Suprapubic skin (tissue), 4 donors: ENCODE data around the gene CMYA5. TPM values are rescaled to one million over a fixed set of nuclear protein-coding genes. Genes with fewer than 3 reads are reported as not detected.
"Not testable (repeated sequence)": the region's sequence is repeated elsewhere in the genome, so short reads cannot be mapped to it uniquely, and the experiment has no call there.

Experiments used
- DNase-seq, 2 donors: peaks; one replicate each; pipeline ENCODE4 v3.0.0-alpha.2; 2019; ENCODE audit warnings: low spot score in 2 of 2
- H3K27ac ChIP-seq: fragments of 200-600 bp; sonication (generic); one replicate; pipeline ENCODE4 v1.5.1; 2019
- H3K27me3 ChIP-seq: fragments of 200-600 bp; sonication (generic); one replicate; pipeline ENCODE4 v1.5.1; 2019
- H3K36me3 ChIP-seq: fragments of 200-600 bp; sonication (generic); one replicate; pipeline ENCODE4 v1.5.1; 2019
- H3K4me1 ChIP-seq: fragments of 200-600 bp; sonication (generic); one replicate; pipeline ENCODE4 v1.5.1; 2019
- H3K4me3 ChIP-seq: fragments of 200-600 bp; sonication (generic); one replicate; pipeline ENCODE4 v1.5.1; 2019; ENCODE audit warnings: mild to moderate bottlenecking
- H3K9me3 ChIP-seq: fragments of 200-600 bp; sonication (generic); one replicate; pipeline ENCODE4 v1.5.1; 2019
- EP300 ChIP-seq: sonication (generic); formaldehyde crosslinking; IDR thresholded peaks from one replicate; pipeline ENCODE4 v1.6.1; 2017; ENCODE audit warnings: antibody characterized with exemption
- POLR2A ChIP-seq, 2 donors: fragments of 450-650 bp; IDR thresholded peaks; one replicate each; pipeline ENCODE4 v1.6.1; 2017; ENCODE audit warnings: antibody characterized with exemption in 2 of 2, mild to moderate bottlenecking in 2 of 2, moderate library complexity in 2 of 2
- POLR2AphosphoS5 ChIP-seq, 3 donors: sonication (generic); formaldehyde crosslinking; IDR thresholded peaks; one replicate each; pipeline ENCODE4 v1.6.1; 2017; ENCODE audit warnings: antibody characterized with exemption in 3 of 3
- WGBS: methylation state at CpG from one replicate; pipeline ENCODE4 v1.1.5; 2018; 5-methylcytosine and 5-hydroxymethylcytosine counted together
- total RNA-seq, 4 donors: library from RNA; depleted of rRNA; stranded (reverse); fragments of >200 nt; gene quantifications; one replicate each; pipeline ENCODE4 v1.1.0, GENCODE V29; 2016
- TF ChIP-seq, protein P1 (sequence below), 2 donors: fragments of 200-600 bp in 1 of 2; fragments of 450-650 bp in 1 of 2; sonication (generic) in 1 of 2; IDR thresholded peaks; one replicate each; pipeline ENCODE4 v1.5.1; 2016 to 2019; ENCODE audit warnings: antibody characterized with exemption in 2 of 2, mild to moderate bottlenecking in 1 of 2, moderate library complexity in 1 of 2

The CMYA5 gene
- total RNA-seq, 4 donors from 2014 or later = 8.1 to 24.9 (median 10.4) TPM

DNA sequence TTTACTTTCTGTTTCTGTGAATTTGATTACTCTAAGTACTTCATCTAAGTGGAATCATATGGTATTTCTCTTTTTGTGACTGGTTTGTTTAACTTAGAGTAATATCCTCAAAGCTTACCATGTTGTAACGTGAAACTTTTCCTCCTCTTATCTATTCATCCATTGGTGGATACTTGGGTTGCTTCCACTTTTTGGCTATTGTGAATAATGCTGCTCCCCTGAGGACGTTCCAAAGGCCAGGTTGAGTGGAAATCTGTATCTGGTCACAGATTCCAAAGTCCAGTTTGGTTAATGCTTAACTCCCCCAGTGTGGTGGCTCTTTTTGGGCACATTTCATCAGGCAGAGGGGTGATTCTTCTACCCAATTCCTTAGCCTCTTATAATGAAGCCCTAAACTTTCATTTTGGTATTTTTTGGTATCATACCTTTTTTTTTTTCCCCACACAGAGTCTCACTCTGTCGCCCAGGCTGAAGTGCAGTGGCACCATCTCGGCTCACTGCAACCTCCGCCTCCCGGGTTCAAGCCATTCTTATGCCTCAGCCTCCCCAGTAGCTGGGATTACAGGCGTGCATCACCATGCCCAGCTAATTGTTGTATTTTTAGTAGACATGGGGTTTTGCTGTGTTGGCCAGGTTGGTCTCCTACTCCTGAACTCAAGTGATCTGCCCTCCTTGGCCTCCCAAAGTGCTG, 65.4 kb downstream of the CMYA5 start:
- WGBS = 92% methylated on average over 7 of the region's 7 CpGs
- no peak for DNase-seq
- Histone ChIP-seq H3K27ac (no peak overlapping the region), H3K4me3 (no peak overlapping the region), H3K27me3 (no peaks in the 10 kb centered on the region), H3K9me3 (no peaks in the 10 kb centered on the region), H3K4me1 (no peaks in the 10 kb centered on the region), H3K36me3 (no peaks in the 10 kb centered on the region)
- TF ChIP-seq EP300 (no peak), POLR2AphosphoS5 (IDR thresholded peaks at IDR 0.05) (no peak), POLR2A (IDR thresholded peaks at IDR 0.05) (no peak)
- TF ChIP-seq, protein P1, sequence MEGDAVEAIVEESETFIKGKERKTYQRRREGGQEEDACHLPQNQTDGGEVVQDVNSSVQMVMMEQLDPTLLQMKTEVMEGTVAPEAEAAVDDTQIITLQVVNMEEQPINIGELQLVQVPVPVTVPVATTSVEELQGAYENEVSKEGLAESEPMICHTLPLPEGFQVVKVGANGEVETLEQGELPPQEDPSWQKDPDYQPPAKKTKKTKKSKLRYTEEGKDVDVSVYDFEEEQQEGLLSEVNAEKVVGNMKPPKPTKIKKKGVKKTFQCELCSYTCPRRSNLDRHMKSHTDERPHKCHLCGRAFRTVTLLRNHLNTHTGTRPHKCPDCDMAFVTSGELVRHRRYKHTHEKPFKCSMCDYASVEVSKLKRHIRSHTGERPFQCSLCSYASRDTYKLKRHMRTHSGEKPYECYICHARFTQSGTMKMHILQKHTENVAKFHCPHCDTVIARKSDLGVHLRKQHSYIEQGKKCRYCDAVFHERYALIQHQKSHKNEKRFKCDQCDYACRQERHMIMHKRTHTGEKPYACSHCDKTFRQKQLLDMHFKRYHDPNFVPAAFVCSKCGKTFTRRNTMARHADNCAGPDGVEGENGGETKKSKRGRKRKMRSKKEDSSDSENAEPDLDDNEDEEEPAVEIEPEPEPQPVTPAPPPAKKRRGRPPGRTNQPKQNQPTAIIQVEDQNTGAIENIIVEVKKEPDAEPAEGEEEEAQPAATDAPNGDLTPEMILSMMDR (IDR thresholded peaks at IDR 0.05) = no peak

DNA sequence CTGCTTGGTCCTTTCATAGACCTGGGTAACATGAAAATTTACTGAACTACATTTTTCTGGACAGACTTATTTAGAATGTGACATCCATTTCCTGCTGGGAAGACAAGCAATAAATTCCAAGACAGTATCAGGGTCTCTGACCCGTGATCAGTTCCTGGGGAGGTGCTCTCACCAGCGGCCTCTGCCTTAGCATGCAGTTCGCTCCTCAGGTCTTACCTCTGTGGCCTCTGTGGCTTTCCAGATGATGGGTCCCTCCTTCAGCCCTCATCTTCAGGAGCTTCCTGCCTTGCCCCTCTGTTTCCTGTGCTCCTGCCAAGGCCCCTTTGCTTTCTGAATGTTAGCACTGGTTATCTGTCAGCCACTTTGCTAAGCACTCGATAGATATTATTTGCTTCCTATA, 66.4 kb downstream of the CMYA5 start:
- H3K9me3 ChIP-seq = no peaks in the 10 kb centered on the region
- TF ChIP-seq POLR2A (IDR thresholded peaks at IDR 0.05) (no peak), POLR2AphosphoS5 (IDR thresholded peaks at IDR 0.05) (no peak), EP300 (no peak)
- TF ChIP-seq, protein P1 (IDR thresholded peaks at IDR 0.05) = no peak
- no peak overlapping the region for H3K4me3 ChIP-seq
- no peaks in the 10 kb centered on the region for H3K27me3 ChIP-seq
- WGBS = 77% methylated on average over 4 of the region's 4 CpGs
- no peaks in the 10 kb centered on the region for H3K4me1 ChIP-seq
- H3K27ac ChIP-seq = no peak overlapping the region
- no peaks in the 10 kb centered on the region for H3K36me3 ChIP-seq
- DNase-seq = no peak

DNA sequence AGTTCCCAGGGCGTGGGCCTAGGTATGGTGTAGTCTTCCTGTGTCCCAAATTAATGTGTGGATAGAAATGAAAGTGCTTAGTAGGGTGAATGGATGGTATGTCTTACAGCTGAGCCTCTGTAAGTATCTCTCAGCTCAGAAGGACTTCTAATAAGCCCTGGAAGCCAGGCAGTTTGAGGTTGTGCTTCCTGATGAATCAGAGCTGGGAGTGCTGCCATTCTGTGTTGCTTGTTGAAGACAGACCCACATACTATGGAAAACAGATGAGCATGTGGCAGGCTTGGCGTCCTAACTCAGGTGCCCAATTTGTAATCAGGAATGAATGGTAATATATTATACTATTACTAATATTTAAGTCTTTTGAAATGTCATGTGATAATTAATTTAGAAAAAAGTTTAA, 69.8 kb downstream of the CMYA5 start:
- Histone ChIP-seq H3K27ac (no peak overlapping the region), H3K27me3 (no peaks in the 10 kb centered on the region), H3K4me1 (no peaks in the 10 kb centered on the region), H3K4me3 (no peak overlapping the region), H3K36me3 (no peaks in the 10 kb centered on the region), H3K9me3 (no peaks in the 10 kb centered on the region)
- TF ChIP-seq, protein P1 (IDR thresholded peaks at IDR 0.05) = no peak
- no peak for TF ChIP-seq POLR2AphosphoS5 (IDR thresholded peaks at IDR 0.05)
- no peak for TF ChIP-seq POLR2A (IDR thresholded peaks at IDR 0.05)
- TF ChIP-seq EP300 = no peak
- DNase-seq = no peak
- 59% methylated on average over 2 of the region's 2 CpGs for WGBS

DNA sequence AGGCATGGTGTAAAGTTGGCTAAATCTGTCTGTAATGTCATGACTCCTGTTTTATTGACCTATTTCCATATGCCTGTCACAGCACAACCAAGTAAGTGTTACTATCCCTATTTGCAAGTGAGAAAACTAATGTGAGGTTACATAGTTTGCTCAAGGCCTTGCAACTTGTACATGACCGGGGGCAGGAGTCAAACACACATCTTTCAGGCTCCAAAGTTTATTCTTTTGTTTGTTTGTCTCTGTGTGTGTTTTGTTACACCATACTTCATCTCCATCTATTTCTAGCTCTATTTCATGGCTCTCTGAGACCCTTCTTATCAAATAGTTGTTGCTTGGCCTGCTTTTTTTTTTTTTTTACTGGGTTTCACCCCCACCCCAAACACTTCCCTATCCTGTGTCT, 70.2 kb downstream of the CMYA5 start:
- DNase-seq = no peak
- Histone ChIP-seq H3K36me3 (no peaks in the 10 kb centered on the region), H3K27me3 (no peaks in the 10 kb centered on the region), H3K4me1 (no peaks in the 10 kb centered on the region), H3K27ac (no peak overlapping the region), H3K4me3 (no peak overlapping the region), H3K9me3 (no peaks in the 10 kb centered on the region)
- TF ChIP-seq EP300 (no peak), POLR2A (IDR thresholded peaks at IDR 0.05) (no peak), POLR2AphosphoS5 (IDR thresholded peaks at IDR 0.05) (no peak)
- TF ChIP-seq, protein P1 (IDR thresholded peaks at IDR 0.05) = no peak
- WGBS = 97% methylated on average over 1 of the region's 1 CpG

DNA sequence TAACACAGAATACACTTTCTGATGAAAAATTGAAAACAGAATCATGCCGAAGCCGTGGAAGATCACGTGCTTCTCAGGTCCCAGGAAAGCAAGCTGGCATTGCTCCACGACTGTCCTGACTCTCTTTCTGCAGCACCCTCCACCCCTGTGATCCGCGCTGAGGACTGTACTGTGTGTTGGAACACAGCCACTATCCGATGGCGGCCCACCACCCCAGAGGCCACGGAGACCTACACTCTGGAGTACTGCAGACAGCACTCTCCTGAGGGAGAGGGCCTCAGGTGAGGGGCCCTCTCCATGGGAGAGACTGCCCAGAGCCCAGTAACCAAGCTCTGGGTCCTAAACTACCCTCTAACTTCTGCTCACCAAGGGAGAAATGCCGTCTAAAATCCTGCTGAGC, 73.3 kb downstream of the CMYA5 start:
- H3K27me3 ChIP-seq = no peaks in the 10 kb centered on the region
- H3K4me3 ChIP-seq = no peak overlapping the region
- no peaks in the 10 kb centered on the region for H3K36me3 ChIP-seq
- TF ChIP-seq POLR2A (IDR thresholded peaks at IDR 0.05) = no peak
- TF ChIP-seq POLR2AphosphoS5 (IDR thresholded peaks at IDR 0.05) = no peak
- no peak for TF ChIP-seq EP300
- TF ChIP-seq, protein P1 (IDR thresholded peaks at IDR 0.05) = no peak
- WGBS = 86% methylated on average over 10 of the region's 10 CpGs
- no peaks in the 10 kb centered on the region for H3K9me3 ChIP-seq
- H3K4me1 ChIP-seq = no peaks in the 10 kb centered on the region
- DNase-seq = no peak
- no peak overlapping the region for H3K27ac ChIP-seq

DNA sequence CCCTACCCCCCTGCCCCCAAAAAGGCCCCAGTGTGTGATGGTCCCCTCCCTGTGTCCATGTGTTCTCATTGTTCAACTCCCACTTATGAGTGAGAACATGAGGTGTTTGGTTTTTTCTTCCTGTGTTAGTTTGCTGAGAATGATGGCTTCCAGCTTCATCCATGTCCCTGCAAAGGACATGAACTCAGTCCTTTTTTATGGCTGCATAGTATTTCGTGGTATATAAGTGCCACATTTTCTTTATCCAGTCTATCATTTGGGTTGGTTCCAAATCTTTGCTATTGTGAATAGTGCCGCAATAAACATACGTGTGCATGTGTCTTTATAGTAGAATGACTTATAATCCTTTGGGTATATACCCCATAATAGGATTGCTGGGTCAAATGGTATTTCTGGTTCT, 74.5 kb downstream of the CMYA5 start:
- DNase-seq, H3K36me3 ChIP-seq, H3K9me3 ChIP-seq, H3K27me3 ChIP-seq, H3K27ac ChIP-seq, H3K4me3 ChIP-seq, H3K4me1 ChIP-seq: not testable (repeated sequence)
- WGBS = 100% methylated on average over 3 of the region's 3 CpGs
